PC-9 (cell line): ENCODE results near the gene KXD1. TPM values are rescaled to one million over a fixed set of nuclear protein-coding genes. Genes with fewer than 3 reads are reported as not detected.
A peak's percentile ranks its signal among the peaks of the same experiment; 100 is the strongest.

Experiments used
- BruUV-seq: library from RNA; stranded (reverse); fragments of 400-500 nt; replicated peaks from 2 replicates; lab custom pipeline; 2021; lab: Mats Ljungman, UMichigan
- CTCF ChIA-PET: fragments of 300-600 bp; sonication (Branson Sonifier 250); formaldehyde crosslinking; loops from one replicate; lab custom pipeline; 2022; ENCODE audit warnings: antibody characterized with exemption; lab: Charles Lee
- POLR2A ChIA-PET: fragments of 300-600 bp; sonication (Branson Sonifier 250); formaldehyde crosslinking; loops from one replicate; lab custom pipeline; 2022; ENCODE audit warnings: antibody characterized with exemption; ENCODE audit not compliant: unreplicated experiment; lab: Charles Lee
- DNase-seq, 2 experiments: peaks; one replicate each; pipeline versions ENCODE4 v3.0.0 to v3.0.0-alpha.2; 2015 to 2022; ENCODE audit warnings: mixed read lengths in 1 of 2
- H2AFZ ChIP-seq: fragments of 200-600 bp; sonication (generic); 2 replicates; pipeline ENCODE4 v1.8.1; 2017; ENCODE audit warnings: antibody characterized with exemption
- H3F3A ChIP-seq: fragments of 200-600 bp; sonication (generic); 2 replicates; pipeline ENCODE4 v1.8.1; 2017; ENCODE audit warnings: antibody characterized with exemption, mild to moderate bottlenecking, low read depth; ENCODE audit not compliant: insufficient read depth
- H3K27ac ChIP-seq: fragments of 200-600 bp; sonication (generic); 2 replicates; pipeline ENCODE4 v1.6.1; 2016; ENCODE audit warnings: mixed run types
- H3K27me3 ChIP-seq: fragments of 200-600 bp; sonication (generic); 2 replicates; pipeline ENCODE4 v1.6.1; 2016; ENCODE audit warnings: low read depth, mixed run types; ENCODE audit not compliant: insufficient read depth
- H3K36me3 ChIP-seq: fragments of 200-600 bp; sonication (generic); 2 replicates; pipeline ENCODE4 v1.6.1; 2016; ENCODE audit warnings: low read depth, mixed run types
- H3K4me1 ChIP-seq: fragments of 200-600 bp; sonication (generic); replicated peaks from 2 replicates; pipeline ENCODE4 v1.6.1; 2016; ENCODE audit warnings: mixed run types; ENCODE audit not compliant: insufficient read depth
- H3K4me2 ChIP-seq: fragments of 200-600 bp; sonication (generic); 2 replicates; pipeline ENCODE4 v1.6.1; 2017; ENCODE audit warnings: mixed run types
- H3K4me3 ChIP-seq: fragments of 200-600 bp; sonication (generic); 2 replicates; pipeline ENCODE4 v1.6.1; 2016; ENCODE audit warnings: mixed run types
- H3K79me2 ChIP-seq: fragments of 200-600 bp; sonication (generic); 2 replicates; pipeline ENCODE4 v1.6.1; 2017; ENCODE audit warnings: low read depth, mixed run types
- H3K9me2 ChIP-seq: fragments of 200-600 bp; sonication (generic); 2 replicates; pipeline ENCODE4 v1.8.1; 2017; ENCODE audit warnings: mild to moderate bottlenecking; ENCODE audit not compliant: insufficient read depth
- H3K9me3 ChIP-seq: fragments of 200-600 bp; sonication (generic); 2 replicates; pipeline ENCODE4 v1.8.1; 2016; ENCODE audit warnings: low read depth; ENCODE audit not compliant: insufficient read depth
- H4K20me1 ChIP-seq: fragments of 200-600 bp; sonication (generic); 2 replicates; pipeline ENCODE4 v1.8.1; 2017; ENCODE audit not compliant: insufficient read depth
- CTCF ChIP-seq: fragments of 200-600 bp; sonication (generic); conservative IDR thresholded peaks from 2 replicates; pipeline ENCODE4 v1.6.1; 2017; ENCODE audit warnings: mixed run types, antibody characterized with exemption, mild to moderate bottlenecking, moderate library complexity
- EZH2 ChIP-seq: fragments of 200-600 bp; sonication (generic); IDR thresholded peaks from 2 replicates; pipeline ENCODE4 v1.8.0; 2017; ENCODE audit warnings: antibody characterized with exemption, low read depth
- intact Hi-C: fragments of 100-400 bp; cut with micrococcal nuclease; formaldehyde crosslinking; loops from one replicate; pipeline ENCODE4 v1.10.0; 2022; ENCODE audit not compliant: unreplicated experiment
- total RNA-seq: library from RNA; stranded (reverse); gene quantifications from 2 replicates; pipeline ENCODE4 v1.2.3, GENCODE V29; 2021

The KXD1 gene
- total RNA-seq, 1 experiment from 2014 or later, result 101 TPM

- peak; percentile 70 for DNase-seq
- intact Hi-C loops, result loop anchor here (5.0 kb wide), 2 partner anchors 243 to 258 kb away; partner anchors contain the start of gene UPF1
- peak overlapping the region; percentile 92 for H2AFZ ChIP-seq
Measured at GRCh38 chr19:18589380-18590272, 32.0 kb downstream of the KXD1 start.

GRCh38 chr19:18590273-18591272, 32.9 kb downstream of the KXD1 start:
- Histone ChIP-seq H3K36me3 (no peaks in the 10 kb centered on the region; the same call in 1 of the 2 replicates), H3K4me3 (peak overlapping the region; percentile 79; the same call in 1 of the 2 replicates), H3F3A (peaks cover 43% of the 10 kb centered on the region; the same call in 1 of the 2 replicates), H2AFZ (no peak overlapping the region), H3K9me2 (no peaks in the 10 kb centered on the region), H4K20me1 (no peaks in the 10 kb centered on the region), H3K27ac (no peak overlapping the region), H3K27me3 (no peaks in the 10 kb centered on the region), H3K4me2 (peak overlapping the region; percentile 84), H3K79me2 (peaks cover 14% of the 10 kb centered on the region; the same call in 1 of the 2 replicates), H3K9me3 (no peaks in the 10 kb centered on the region), H3K4me1 (peaks cover 18% of the 10 kb centered on the region)
- intact Hi-C loops, result loop anchor here (5.0 kb wide), 1 partner anchor 257 kb away; no protein-coding TSS in a partner anchor
- BruUV-seq, result TSS peak; percentile 40
- CTCF ChIA-PET, result no interaction called here
- TF ChIP-seq EZH2, result no peak
- TF ChIP-seq CTCF, result no peak
- POLR2A ChIA-PET, result no interaction called here
- DNase-seq, result no peak

More at GRCh38 chr19:18589380-18590272, 32.0 kb downstream of the KXD1 start:
- Histone ChIP-seq H3F3A (peaks cover 43% of the 10 kb centered on the region; the same call in 1 of the 2 replicates), H3K79me2 (peaks cover 14% of the 10 kb centered on the region; the same call in 1 of the 2 replicates), H3K36me3 (no peaks in the 10 kb centered on the region; the same call in 1 of the 2 replicates), H4K20me1 (no peaks in the 10 kb centered on the region), H3K9me2 (no peaks in the 10 kb centered on the region), H3K9me3 (no peaks in the 10 kb centered on the region), H3K27ac (peak overlapping the region; percentile 64), H3K27me3 (no peaks in the 10 kb centered on the region), H3K4me2 (peak overlapping the region; percentile 84), H3K4me1 (peaks cover 15% of the 10 kb centered on the region), H3K4me3 (peak overlapping the region; percentile 79)
- TF ChIP-seq EZH2 (no peak), CTCF (no peak)
- CTCF ChIA-PET, result interaction anchor here (0.6 to 0.7 kb wide), 2 partner anchors 62 to 429 kb away, joined by 3 to 6 read pairs; no protein-coding TSS in a partner anchor
- POLR2A ChIA-PET, result interaction anchor here (0.6 kb wide), 4 partner anchors 18 to 173 kb away, joined by 3 to 5 read pairs (median 4); partner anchors contain the start of gene UBA52
- BruUV-seq, result no TSS peak
